SK-N-SH treated with all-trans-retinoic acid at 6 μM for 48 hours (cell line): Measurements from ENCODE around the gene NME9.

Experiments used
- BACH2 ChIP-seq: fragments of 250-450 bp; sonication (Bioruptor Pico); IDR thresholded peaks from 2 replicates; pipeline ENCODE4 v1.9.0; 2021; ENCODE audit warnings: mild to moderate bottlenecking, borderline replicate concordance
- CSDC2 ChIP-seq: fragments of 250-450 bp; sonication (Bioruptor Pico); IDR thresholded peaks from 2 replicates; pipeline ENCODE4 v1.5.0; 2020; ENCODE audit warnings: mild to moderate bottlenecking, moderate library complexity
- TCF4 ChIP-seq: fragments of 250-450 bp; sonication (Bioruptor Pico); IDR thresholded peaks from 2 replicates; pipeline ENCODE4 v1.8.0; 2021; ENCODE audit warnings: mild to moderate bottlenecking, moderate library complexity, borderline replicate concordance
- ZFP3 ChIP-seq: fragments of 250-450 bp; sonication (Bioruptor Pico); IDR thresholded peaks from 2 replicates; pipeline ENCODE4 v1.5.0; 2020; ENCODE audit warnings: mild to moderate bottlenecking, moderate library complexity

DNA sequence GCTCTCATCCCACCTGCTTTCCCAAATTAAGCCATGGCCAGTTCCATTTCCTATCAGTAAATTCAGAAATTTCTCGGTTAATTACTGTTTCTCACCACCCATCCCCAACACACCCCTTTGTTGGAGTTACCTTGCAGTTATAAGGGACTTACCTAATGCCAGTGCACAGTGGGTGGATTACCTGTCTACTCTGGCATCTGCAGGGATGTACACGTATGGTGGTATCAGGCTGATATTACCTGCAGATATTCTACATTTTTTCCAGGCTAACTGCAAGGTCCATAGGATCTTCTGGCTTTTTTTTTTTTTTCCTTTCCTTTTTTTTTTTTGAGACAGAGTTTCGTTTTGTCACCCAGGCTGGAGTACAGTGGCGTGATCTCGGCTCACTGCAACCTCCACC, 10.9 kb upstream of the NME9 start:
- TF ChIP-seq CSDC2 (CRISPR knock-in tag) (no peak), ZFP3 (CRISPR knock-in tag) (no peak), TCF4 (CRISPR knock-in tag) (no peak), BACH2 (CRISPR knock-in tag) (no peak)
